ENCODE measurements around the gene DVL2. TPM values are rescaled to one million over a fixed set of nuclear protein-coding genes. Genes with fewer than 3 reads are reported as not detected.

DVL2 gene
- polyA plus RNA-seq, 2 donors: 20.8 to 32.2 TPM

DNA sequence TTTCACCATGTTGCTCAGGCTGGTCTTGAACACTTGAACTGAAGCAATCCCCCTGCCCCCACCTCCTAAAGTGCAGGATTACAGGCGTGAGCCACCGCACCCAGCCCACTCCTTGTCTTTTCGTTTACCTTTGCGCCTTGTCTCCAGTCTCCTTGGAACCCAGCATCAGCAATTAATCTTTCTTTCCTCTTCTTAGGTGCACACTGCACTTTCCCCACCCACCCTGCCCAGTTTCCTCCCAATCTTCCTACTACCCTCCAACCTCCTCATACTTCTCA is 29.4 kb upstream of the DVL2 start:
- H3K9me3 ChIP-seq (ENCODE audit: control insufficient read depth in 2 of 2, insufficient read depth in 1 of 2, low read depth in 1 of 2, low read length in 1 of 2): no peaks in the 10 kb centered on the region
- H3K4me3 ChIP-seq (ENCODE audit: low read depth in 1 of 2, low read length in 2 of 2): peak overlapping the region; percentile 65 to 82
- H3K36me3 ChIP-seq (ENCODE audit: control insufficient read depth in 2 of 2, insufficient read depth in 2 of 2, low read length in 1 of 2): peaks cover 2 to 4% of the 10 kb centered on the region in 2 donors
- no peaks in the 10 kb centered on the region for H3K4me1 ChIP-seq (ENCODE audit: control insufficient read depth in 2 of 2, insufficient read depth in 2 of 2, low read length in 1 of 2)
- peak overlapping the region; percentile 87 to 98 for H3K27ac ChIP-seq (ENCODE audit: low read depth in 2 of 2, low read length in 1 of 2)
- WGBS, 2 donors: 30 to 46% methylated on average over 4 of the region's 4 CpGs
- H3K27me3 ChIP-seq (ENCODE audit: control insufficient read depth in 1 of 2, insufficient read depth in 2 of 2, low read length in 2 of 2): no peaks in the 10 kb centered on the region

- no peaks in the 10 kb centered on the region for H3K9me3 ChIP-seq (ENCODE audit: control insufficient read depth in 2 of 2, insufficient read depth in 1 of 2, low read depth in 1 of 2, low read length in 1 of 2)
- peaks cover 4 to 6% of the 10 kb centered on the region in 2 donors for H3K36me3 ChIP-seq (ENCODE audit: control insufficient read depth in 2 of 2, insufficient read depth in 2 of 2, low read length in 1 of 2)
- H3K27ac ChIP-seq (ENCODE audit: low read depth in 2 of 2, low read length in 1 of 2): peak overlapping the region; percentile 87 to 98
- peak overlapping the region; percentile 65 to 82 for H3K4me3 ChIP-seq (ENCODE audit: low read depth in 1 of 2, low read length in 2 of 2)
- H3K4me1 ChIP-seq (ENCODE audit: control insufficient read depth in 2 of 2, insufficient read depth in 2 of 2, low read length in 1 of 2): no peaks in the 10 kb centered on the region
- WGBS, 2 donors: 5 to 8% methylated on average over 23 to 26 of the region's 26 CpGs
- no peaks in the 10 kb centered on the region for H3K27me3 ChIP-seq (ENCODE audit: control insufficient read depth in 1 of 2, insufficient read depth in 2 of 2, low read length in 2 of 2)
These were observed 28.9 kb upstream of the DVL2 start for GRCh38 chr17:7262935-7263800.

DNA sequence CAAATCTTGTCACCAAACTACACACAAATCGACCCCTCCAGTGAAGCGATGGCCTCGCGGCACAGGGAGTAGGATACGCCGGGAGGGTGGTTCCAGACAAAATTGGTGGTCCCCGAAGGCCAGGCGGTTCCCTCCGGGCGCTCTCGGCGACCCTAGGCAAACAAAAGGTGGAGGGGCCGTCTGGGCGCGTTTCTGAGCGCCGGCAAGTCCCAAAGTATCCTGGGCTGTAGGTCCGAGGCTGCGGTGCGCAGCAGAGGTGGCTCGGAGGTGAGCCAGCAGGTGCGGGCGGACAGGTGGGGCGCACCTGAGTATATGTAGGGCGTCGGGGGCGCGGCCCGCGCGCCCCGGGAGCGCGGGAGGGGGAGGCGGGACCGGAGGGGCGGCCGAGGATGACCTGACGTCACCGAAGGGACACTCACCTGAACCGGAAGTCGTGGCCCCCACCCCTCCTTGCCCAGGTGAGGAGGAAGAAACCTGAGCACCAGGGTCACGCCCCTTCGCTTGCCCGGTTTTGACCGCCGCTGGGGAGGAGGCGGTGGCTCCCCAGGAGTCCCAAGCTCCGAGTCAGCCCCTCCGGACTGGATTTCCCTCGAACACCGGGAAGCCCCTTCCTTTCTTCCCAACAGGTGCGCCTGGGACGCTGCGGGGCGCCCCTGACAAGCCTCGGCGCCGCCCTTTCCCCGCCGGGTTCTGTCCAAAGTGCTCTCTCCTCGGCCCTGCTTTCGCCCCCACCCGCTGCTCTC is 28.0 kb upstream of the DVL2 start, which contains the start of gene CLDN7:
Gene CLDN7, minus strand, starts transcription at position 287 of the 743 bp plus-strand sequence. CDS start 435 bp downstream, outside the sequence.
- H3K4me1 ChIP-seq (ENCODE audit: control insufficient read depth in 2 of 2, insufficient read depth in 2 of 2, low read length in 1 of 2): no peaks in the 10 kb centered on the region
- 6% methylated on average over 63 to 64 of the region's 64 CpGs for whole genome bisulfite sequencing, 2 donors
- H3K27ac ChIP-seq (ENCODE audit: low read depth in 2 of 2, low read length in 1 of 2): peak within 1 kb of the TSS; percentile 87 to 98
- H3K27me3 ChIP-seq (ENCODE audit: control insufficient read depth in 1 of 2, insufficient read depth in 2 of 2, low read length in 2 of 2): no peaks in the 10 kb centered on the region
- H3K4me3 ChIP-seq (ENCODE audit: low read depth in 1 of 2, low read length in 2 of 2): peak within 1 kb of the TSS; percentile 65 to 82
- no peaks in the 10 kb centered on the region for H3K9me3 ChIP-seq (ENCODE audit: control insufficient read depth in 2 of 2, insufficient read depth in 1 of 2, low read depth in 1 of 2, low read length in 1 of 2)
- H3K36me3 ChIP-seq (ENCODE audit: control insufficient read depth in 2 of 2, insufficient read depth in 2 of 2, low read length in 1 of 2): peaks cover 6 to 7% of the 10 kb centered on the region in 2 donors

DNA sequence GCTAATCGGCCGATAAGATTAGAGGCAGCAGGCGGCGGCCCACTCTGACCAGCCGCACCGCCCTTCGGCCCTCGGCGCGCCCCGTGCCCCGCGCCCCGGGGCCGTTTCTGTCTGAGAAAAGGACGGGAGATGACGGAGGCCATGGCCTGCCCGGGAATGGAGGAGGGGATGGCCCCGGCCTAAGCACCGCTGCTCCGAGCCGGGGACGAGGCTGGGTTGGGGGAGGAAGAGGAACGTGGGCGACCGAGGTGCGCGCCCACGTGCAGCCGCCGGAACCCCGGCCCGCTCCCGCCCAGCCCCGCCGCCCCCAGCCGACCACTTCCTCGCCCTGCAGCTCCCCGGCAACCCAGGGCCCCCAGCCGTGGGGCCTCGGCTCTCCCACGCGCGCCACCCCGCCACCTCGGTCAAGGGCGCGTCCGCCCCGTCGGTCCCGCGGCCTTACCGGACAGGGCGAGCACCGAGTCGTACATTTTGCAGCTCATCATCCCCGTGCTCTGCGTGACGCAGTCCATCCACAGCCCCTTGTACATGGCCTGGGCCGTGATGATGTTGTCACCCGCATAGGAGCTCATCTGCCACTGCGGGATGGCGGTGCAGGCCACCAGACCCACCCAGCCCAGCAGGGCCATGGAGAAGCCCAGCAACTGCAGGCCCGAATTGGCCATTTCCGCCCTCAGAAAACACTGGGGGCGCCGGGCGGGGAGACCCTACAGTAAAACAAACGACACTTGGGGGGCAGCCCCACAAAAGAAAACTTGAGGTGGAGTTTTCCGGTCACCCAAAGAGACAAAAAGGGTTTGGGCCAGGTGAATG is 27.3 kb upstream of the DVL2 start:
- peak overlapping the region; percentile 65 to 82 for H3K4me3 ChIP-seq (ENCODE audit: low read depth in 1 of 2, low read length in 2 of 2)
- H3K36me3 ChIP-seq (ENCODE audit: control insufficient read depth in 2 of 2, insufficient read depth in 2 of 2, low read length in 1 of 2): peaks cover 8 to 12% of the 10 kb centered on the region in 2 donors
- H3K27ac ChIP-seq (ENCODE audit: low read depth in 2 of 2, low read length in 1 of 2): peak overlapping the region; percentile 87 to 88
- no peaks in the 10 kb centered on the region for H3K9me3 ChIP-seq (ENCODE audit: control insufficient read depth in 2 of 2, insufficient read depth in 1 of 2, low read depth in 1 of 2, low read length in 1 of 2)
- H3K4me1 ChIP-seq (ENCODE audit: control insufficient read depth in 2 of 2, insufficient read depth in 2 of 2, low read length in 1 of 2): no peaks in the 10 kb centered on the region
- WGBS, 2 donors: 11% methylated on average over 40 to 71 of the region's 71 CpGs
- H3K27me3 ChIP-seq (ENCODE audit: control insufficient read depth in 1 of 2, insufficient read depth in 2 of 2, low read length in 2 of 2): no peaks in the 10 kb centered on the region

DNA sequence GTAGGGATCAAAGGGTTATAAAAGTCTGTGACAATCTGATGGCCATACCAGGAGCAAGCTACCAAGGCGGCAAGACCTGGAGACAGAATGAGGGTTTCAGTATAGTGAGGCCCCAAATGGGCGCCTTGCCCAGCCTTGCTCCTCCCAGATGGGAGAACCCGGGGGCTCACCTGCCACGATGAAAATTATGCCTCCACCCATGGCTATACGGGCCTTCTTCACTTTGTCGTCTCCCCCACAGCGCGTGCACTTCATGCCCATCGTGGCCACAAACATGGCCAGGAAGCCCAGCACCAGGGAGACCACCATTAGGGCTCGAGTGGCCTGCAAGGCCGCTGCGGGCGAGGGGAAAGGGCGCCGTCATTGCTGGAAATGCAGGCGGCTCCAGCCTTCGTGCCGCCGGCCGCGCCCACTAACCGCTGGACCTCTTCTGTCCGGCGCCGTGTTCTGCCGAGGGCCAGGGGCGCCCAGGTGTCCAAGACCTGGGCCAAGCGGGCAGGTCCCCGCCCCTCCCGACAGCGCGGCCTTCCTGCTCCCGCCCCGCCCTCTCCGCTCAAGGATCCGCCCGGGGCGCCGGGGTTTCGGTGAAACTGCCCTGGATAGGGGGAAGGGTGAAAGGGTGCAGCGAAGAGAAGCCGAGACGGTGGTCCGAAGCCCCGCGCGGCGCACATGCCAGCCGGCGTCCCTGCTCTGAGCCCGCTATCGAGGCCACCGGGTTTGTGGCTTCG is 26.5 kb upstream of the DVL2 start:
- Histone ChIP-seq H3K27me3 (ENCODE audit: control insufficient read depth in 1 of 2, insufficient read depth in 2 of 2, low read length in 2 of 2) (no peaks in the 10 kb centered on the region), H3K27ac (ENCODE audit: low read depth in 2 of 2, low read length in 1 of 2) (peak overlapping the region; percentile 87 to 88)
- WGBS, 2 donors: 7 to 10% methylated on average over 43 to 54 of the region's 54 CpGs

DNA sequence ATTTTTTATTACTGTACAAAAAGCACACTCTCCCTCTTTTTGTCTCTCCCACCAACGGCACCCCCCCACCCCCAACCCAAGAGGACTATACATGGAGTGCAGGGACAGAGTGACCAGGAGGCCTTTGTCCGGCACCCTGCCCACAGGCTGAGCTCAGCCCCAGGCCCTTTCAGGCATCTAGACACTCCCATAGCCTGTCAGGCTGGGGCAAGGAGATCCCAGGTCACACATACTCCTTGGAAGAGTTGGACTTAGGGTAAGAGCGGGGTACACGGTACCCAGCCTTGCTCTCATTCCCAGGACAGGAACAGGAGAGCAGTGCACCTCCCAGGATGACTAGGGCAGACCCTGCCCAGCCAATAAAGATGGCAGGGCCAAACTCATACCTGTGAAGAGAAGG is 25.8 kb upstream of the DVL2 start:
- Histone ChIP-seq H3K4me1 (ENCODE audit: control insufficient read depth in 2 of 2, insufficient read depth in 2 of 2, low read length in 1 of 2) (no peaks in the 10 kb centered on the region), H3K27me3 (ENCODE audit: control insufficient read depth in 1 of 2, insufficient read depth in 2 of 2, low read length in 2 of 2) (no peaks in the 10 kb centered on the region), H3K36me3 (ENCODE audit: control insufficient read depth in 2 of 2, insufficient read depth in 2 of 2, low read length in 1 of 2) (peaks cover 10 to 14% of the 10 kb centered on the region in 2 donors), H3K9me3 (ENCODE audit: control insufficient read depth in 2 of 2, insufficient read depth in 1 of 2, low read depth in 1 of 2, low read length in 1 of 2) (no peaks in the 10 kb centered on the region), H3K27ac (ENCODE audit: low read depth in 2 of 2, low read length in 1 of 2) (peak overlapping the region; percentile 87 to 88), H3K4me3 (ENCODE audit: low read depth in 1 of 2, low read length in 2 of 2) (peak overlapping the region; percentile 65 to 82)
- 76 to 81% methylated on average over 4 of the region's 4 CpGs for WGBS, 2 donors

More for the DNA sequence above, 26.5 kb upstream of the DVL2 start:
- no peaks in the 10 kb centered on the region for H3K9me3 ChIP-seq (ENCODE audit: control insufficient read depth in 2 of 2, insufficient read depth in 1 of 2, low read depth in 1 of 2, low read length in 1 of 2)
- no peaks in the 10 kb centered on the region for H3K4me1 ChIP-seq (ENCODE audit: control insufficient read depth in 2 of 2, insufficient read depth in 2 of 2, low read length in 1 of 2)
- H3K4me3 ChIP-seq (ENCODE audit: low read depth in 1 of 2, low read length in 2 of 2): peak overlapping the region; percentile 65 to 82
- peaks cover 10 to 14% of the 10 kb centered on the region in 2 donors for H3K36me3 ChIP-seq (ENCODE audit: control insufficient read depth in 2 of 2, insufficient read depth in 2 of 2, low read length in 1 of 2)

GRCh38 chr17:7259555-7259889 is 25.2 kb upstream of the DVL2 start:
- Histone ChIP-seq H3K27ac (ENCODE audit: low read depth in 2 of 2, low read length in 1 of 2) (peak overlapping the region in 1 of 2 donors; percentile 59), H3K4me1 (ENCODE audit: control insufficient read depth in 2 of 2, insufficient read depth in 2 of 2, low read length in 1 of 2) (no peaks in the 10 kb centered on the region), H3K36me3 (ENCODE audit: control insufficient read depth in 2 of 2, insufficient read depth in 2 of 2, low read length in 1 of 2) (peaks cover 10 to 16% of the 10 kb centered on the region in 2 donors), H3K27me3 (ENCODE audit: control insufficient read depth in 1 of 2, insufficient read depth in 2 of 2, low read length in 2 of 2) (no peaks in the 10 kb centered on the region), H3K9me3 (ENCODE audit: control insufficient read depth in 2 of 2, insufficient read depth in 1 of 2, low read depth in 1 of 2, low read length in 1 of 2) (no peaks in the 10 kb centered on the region), H3K4me3 (ENCODE audit: low read depth in 1 of 2, low read length in 2 of 2) (peak overlapping the region in 1 of 2 donors; percentile 65)
- WGBS, 2 donors: 75 to 92% methylated on average over 6 of the region's 6 CpGs

GRCh38 chr17:7258731-7259554 is 24.6 kb upstream of the DVL2 start:
- Histone ChIP-seq H3K36me3 (ENCODE audit: control insufficient read depth in 2 of 2, insufficient read depth in 2 of 2, low read length in 1 of 2) (peaks cover 10 to 17% of the 10 kb centered on the region in 2 donors), H3K4me1 (ENCODE audit: control insufficient read depth in 2 of 2, insufficient read depth in 2 of 2, low read length in 1 of 2) (no peaks in the 10 kb centered on the region), H3K27ac (ENCODE audit: low read depth in 2 of 2, low read length in 1 of 2) (peak overlapping the region in 1 of 2 donors; percentile 59), H3K27me3 (ENCODE audit: control insufficient read depth in 1 of 2, insufficient read depth in 2 of 2, low read length in 2 of 2) (no peaks in the 10 kb centered on the region), H3K4me3 (ENCODE audit: low read depth in 1 of 2, low read length in 2 of 2) (peak overlapping the region in 1 of 2 donors; percentile 65), H3K9me3 (ENCODE audit: control insufficient read depth in 2 of 2, insufficient read depth in 1 of 2, low read depth in 1 of 2, low read length in 1 of 2) (no peaks in the 10 kb centered on the region)
- WGBS, 2 donors: 65 to 67% methylated on average over 7 of the region's 7 CpGs
